Raji (cell line): ENCODE measurements around the gene ACSL3.

Source experiments
- POLR2A ChIP-seq: IDR thresholded peaks from 2 replicates; pipeline ENCODE4 v1.6.1; 2011; ENCODE audit warnings: low read depth, low read length, control low read depth; ENCODE audit not compliant: insufficient read depth

ACSL3 gene

DNA sequence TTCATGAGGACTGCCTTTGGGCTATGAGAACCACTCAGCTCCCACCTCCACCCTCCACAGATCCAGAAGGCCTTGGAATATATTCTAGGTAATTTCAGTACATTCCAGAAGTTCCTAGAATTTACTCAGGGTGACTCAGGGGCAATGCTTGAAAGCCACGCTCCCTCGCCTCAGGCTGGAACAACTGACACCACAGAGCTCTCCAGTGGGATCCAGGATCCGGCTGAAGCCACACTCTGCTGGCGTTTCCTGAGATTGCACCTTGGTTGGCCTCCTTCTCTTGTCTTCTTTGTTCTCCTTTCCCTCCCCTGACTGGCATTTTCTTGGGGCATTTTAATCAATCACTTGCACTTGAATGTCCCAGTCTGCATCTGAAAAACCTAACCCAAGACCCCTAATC, 98.5 kb downstream of the ACSL3 start:
- TF ChIP-seq POLR2A: no peak

DNA sequence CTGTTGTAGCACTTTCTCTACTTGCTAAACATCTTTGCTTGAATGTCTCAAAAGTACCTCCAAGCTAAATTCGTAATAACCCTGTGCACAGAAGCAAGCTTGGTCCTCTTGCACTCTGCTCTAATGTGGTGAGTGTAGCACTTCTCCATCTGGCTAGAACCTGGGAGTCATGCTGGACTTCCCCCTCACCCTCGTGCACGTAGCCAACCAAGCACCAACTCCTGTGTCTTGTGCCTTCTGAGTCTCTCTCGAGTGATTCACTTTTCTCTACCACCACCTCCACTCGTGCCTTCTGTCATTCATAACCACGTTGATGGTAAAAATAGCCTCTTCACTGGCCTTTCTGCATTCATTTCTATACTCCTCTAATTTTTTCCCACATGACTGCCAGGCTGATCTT, 99.3 kb downstream of the ACSL3 start:
- no peak for TF ChIP-seq POLR2A

DNA sequence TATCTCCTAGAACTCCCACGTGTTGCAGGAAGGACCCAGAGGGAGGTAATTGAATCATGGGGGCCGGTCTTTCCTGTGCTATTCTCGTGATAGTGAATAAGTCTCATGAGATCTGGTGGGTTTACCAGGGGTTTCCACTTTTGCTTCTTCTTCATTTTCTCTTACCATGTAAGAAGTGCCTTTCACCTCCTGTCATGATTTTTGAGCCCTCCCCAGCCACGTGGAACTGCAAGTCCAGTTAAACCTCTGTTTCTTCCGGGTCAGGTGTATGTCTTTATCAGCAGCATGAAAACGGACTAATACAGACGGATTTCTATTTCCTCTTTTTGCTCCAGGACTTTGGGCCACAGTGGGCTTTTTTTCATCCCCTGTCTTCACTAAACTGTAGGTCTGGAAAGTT, 102.8 kb downstream of the ACSL3 start:
- no peak for TF ChIP-seq POLR2A

DNA sequence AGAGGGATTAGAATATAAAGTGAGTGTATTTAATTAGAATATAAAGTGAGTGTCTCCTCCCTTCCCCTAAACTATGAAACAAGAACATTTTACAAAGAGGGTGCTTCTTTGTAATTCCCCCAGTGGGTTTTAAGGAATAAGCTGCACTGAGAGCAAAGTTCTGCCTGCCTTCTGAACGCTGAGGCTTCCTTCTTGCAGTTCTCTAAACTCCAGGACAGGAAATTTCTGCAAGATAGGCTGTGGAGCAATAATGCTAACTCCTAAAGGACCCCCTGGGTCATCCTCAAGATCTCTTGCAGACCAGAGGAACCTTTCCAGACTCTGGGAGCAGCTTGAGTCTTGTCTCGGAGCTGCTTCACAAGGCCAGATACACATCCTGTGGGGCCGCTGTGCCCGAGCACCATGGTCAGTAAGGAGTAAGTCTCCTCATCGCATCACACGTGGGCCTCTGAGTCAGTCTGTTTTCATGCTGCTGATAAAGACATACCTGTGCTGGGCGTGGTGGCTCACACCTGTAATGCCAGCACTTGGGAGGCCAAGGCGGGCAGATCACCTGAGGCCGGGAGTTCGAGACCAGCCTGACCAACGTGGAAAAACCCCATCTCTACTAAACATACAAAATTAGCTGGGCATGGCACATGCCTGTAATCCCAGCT, 103.7 kb downstream of the ACSL3 start:
- no peak for TF ChIP-seq POLR2A

DNA sequence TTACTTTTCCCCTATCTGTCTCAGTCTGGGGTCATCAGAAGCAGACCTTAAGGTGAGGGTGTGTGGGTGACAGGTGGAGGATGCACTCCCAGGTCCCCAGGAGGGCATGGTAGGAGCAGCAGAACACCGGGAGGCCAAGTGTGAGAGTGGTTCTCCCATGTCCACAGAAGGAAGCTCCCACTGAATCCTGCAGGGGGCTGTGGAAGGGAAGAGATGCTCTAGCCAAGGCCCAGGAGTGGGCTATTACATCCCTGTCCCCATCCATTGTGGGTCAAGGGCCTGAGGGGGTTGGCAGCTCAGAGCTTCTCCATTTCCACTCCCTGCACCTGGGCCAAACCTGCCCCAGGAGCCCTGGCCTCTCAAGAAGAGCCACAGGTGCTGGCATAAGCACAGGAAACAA, 104.7 kb downstream of the ACSL3 start:
- TF ChIP-seq POLR2A: no peak

DNA sequence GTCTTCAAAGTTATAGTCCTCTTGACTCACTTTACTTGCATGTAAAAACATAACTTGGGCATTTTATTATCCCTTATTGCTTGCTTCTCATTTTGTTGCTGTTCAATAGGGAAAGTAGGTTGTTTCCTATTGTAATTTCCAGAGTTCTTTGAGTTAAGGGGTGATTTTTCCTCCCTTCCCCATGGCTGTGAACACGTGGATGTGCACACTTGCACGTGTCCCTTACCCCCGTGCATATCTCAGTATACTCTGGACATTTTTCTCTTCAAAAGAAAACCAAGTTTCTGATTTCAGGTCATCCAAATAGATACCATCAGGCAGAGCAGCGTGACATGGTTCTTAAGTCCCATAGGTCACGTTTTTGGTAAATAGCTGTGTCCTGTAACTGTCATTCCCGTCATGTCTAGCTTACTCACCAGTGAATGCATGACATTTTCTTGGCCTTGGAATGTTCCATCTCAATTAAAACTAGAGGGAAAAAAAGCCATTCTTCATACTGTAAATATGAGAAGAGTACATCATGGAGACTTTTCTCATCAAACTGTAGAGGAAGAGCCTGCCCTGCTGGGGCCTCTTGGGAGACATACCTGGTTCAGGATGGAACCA, 107.8 kb downstream of the ACSL3 start:
- no peak for TF ChIP-seq POLR2A

DNA sequence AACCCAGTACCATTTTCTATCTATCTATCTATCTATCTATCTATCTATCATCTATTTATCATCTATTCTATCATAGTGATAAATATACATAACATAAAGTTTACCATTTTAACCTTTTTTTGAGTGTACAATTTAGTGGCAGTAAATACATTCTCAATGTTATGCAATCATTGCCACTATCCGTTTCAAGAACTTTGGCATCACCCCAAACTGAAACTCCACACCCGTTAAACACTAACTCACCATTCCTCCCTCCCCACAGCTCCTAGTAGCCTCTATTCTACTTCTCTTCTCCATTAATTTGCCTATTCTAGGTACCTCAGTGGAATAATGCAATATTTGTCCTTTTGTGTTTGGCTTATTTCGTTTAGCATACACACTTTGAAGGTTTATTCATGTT, 108.7 kb downstream of the ACSL3 start:
- no peak for TF ChIP-seq POLR2A

DNA sequence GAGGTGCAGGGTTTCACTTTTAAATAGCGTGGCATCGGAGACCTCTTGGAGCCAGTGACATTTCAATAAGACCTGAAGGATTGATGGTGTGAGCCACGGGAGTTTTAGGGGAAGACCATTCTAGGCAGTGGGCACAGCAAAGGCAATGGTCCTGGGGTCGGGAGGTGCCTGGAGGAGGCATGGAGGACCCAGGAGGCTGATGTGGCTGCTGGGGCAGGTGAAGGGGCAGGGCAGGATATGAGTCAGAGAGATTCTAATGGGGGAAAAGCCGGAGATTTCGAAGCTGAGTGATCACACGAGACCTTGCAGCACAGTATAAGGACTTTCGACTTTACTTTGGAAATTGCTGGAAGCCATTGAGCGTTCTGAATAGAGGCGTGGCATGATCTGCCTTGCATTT, 111.6 kb downstream of the ACSL3 start:
- no peak for TF ChIP-seq POLR2A

DNA sequence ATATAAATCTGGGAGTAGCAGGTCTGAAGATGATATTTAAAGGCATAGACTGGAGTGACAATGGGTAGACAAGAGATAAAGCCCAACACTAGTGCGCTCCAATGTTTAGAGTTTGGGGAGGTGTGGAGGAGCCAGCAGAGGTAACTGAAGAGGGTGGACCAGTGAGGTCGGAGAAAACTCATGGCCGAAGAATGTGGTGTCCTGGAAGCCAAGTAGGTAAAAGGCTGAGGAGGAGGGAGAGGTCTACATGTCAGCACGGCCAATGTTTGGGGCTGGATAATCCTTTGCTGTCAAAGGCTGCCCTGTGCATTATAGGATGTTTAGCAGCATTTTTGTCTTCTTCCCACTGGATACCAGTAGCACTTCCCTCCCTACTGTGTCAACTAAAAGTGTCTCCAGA, 112.4 kb downstream of the ACSL3 start:
- no peak for TF ChIP-seq POLR2A

DNA sequence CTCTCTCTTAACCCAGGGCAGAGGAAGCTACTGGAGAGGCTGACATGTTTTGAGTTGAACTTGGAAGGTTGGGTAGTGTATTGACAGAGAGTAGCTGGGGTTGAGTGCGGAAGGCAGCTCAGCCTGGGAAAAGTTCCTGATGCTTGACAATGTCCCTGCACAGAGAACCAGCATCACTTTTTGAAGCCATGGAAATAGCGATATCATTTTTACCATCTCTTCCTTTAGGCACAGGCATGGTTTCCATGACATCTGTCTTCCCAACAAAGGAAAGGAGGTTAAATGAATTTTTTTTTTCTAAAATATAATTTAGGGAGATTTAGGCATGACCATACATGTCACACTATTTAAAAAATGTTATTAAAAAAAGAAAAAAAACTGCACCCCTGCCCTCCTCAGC, 112.9 kb downstream of the ACSL3 start:
- no peak for TF ChIP-seq POLR2A

DNA sequence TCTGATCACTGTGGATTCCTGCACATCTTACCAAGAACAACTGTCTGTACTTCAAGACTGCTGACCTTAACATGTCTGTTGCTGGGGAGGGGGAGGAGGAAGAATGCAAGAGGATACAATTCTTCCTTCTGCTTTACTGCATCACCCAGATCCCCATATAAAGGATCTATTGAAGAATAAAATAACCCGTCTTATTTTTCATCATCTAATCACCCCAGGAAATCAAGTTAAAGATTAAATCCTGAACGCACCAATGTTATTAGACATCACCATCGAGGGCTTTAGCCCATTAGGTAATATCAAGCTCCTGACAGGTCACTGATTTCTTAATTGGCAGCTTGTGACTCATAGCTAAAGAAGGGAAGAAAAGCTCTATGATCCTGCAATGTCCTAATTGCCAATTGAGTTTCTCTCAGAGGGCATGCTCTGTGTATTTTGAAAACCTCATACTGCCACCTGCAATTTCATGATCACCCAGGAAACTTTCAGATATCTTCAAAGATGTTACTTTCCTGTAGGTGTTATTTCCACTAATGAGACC, 115.8 kb downstream of the ACSL3 start:
- no peak for TF ChIP-seq POLR2A

DNA sequence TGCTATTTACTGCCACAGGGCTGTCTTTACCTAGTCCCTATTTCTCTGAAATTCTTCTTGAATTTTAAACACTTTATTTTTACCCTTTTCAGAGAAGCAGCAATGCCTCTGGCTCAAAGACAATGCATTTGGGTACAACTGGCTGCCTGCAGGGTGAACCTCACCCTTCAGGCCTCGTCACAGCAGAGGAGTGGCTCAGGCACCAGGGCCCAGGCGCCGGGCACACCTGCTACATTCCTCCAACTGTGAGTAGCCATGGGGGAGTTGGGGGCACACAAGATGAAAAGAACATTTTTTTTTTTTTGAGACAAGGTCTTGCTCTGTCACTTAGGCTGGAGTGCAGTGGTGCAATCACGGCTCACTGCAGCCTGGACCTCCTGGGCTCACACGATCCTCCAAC, 116.3 kb downstream of the ACSL3 start:
- TF ChIP-seq POLR2A: no peak

DNA sequence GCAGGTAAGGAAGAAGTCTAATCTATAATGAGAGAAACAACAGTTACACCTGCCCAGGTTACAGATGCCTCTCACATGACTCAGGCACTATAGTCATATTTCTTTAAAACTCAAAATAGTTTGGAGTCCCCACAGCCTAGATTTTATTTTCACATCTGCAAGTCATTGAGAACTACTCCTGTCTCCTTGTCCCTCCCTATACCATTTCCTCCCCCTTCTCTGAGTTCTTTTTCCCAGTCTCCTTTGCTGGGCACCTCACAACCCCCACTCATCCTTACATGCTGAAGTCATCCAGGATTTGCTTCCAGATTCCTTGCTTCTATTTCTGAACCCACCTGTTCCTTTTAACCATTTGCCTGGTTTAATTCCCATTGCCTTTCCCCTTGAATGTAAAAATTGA, 118.0 kb downstream of the ACSL3 start:
- TF ChIP-seq POLR2A: no peak

DNA sequence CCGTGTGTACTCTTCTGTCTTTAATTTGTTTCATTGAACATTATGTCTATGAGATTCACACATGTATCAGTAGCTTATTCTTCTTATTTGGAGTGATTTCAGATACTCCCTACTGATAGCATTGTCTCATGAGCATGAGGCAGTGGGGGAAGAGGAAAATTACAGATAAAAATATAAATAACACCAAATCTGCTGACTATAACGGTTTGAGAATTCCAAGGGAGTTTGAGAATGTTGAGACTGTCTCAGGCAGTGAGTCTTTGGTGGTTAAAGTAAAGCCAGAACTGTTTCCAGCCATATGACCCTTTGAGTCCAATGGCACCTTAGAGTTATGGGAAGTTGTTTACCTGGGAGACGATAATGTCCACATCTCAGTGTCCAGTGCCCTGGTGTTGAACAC, 118.6 kb downstream of the ACSL3 start:
- TF ChIP-seq POLR2A: no peak

DNA sequence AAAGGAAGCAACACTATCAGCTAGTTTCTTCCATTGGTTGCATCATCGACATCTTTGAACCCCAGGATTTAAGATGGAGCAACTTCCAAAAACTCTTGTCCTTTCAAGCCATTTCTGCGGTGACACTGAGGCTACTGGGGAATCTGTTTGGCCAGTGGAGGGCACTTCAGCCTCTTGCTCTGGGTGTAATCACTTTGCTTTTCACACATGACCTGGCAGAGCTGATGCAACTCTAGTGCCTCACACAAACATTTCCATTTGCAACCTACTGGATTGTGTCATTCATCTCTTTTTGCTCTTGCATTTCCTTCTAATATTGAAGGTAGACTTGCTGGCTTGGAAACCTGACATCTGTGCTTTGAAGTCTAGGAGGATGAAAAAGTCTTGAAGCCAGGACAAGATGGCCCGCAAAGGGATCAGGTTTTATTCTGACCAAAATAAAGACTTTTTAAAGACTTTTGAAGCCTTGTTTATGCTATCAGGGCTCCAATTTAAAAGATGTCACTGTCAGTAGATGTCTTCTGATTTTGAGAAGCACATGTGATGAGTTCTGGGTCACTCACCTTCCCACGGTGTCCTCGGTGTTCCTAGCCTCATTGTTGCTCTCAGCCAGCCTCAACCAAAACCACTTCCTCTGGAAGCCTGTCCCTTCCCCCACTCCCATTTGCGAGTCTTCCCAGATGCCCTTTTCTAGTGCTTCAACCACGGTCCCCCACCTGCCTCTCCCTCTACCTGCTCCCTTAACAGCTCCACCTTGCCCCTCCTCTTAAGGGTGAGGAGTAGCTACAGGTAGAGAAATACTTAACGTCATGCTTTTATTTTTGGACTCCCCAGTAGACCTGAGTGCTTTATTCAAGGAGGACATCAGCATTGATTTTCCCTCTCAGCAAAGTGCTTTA, 121.4 kb downstream of the ACSL3 start:
- no peak for TF ChIP-seq POLR2A

DNA sequence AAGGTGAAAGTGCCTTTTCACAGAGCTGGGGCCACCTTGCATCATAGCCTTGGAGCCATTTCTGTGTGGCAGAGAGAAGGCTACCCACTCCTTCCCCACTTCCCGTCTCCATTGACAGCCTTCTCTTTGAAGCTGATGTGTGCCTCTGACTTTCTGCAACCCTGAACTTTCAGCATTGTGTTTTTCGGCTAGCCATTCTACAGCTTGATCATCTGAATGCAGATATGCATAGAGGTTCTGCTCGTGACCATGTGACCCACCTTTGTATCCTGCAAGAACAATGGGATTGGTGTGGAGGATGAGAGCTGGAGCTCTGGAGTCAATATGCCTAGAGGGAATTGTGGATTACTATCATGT, 122.1 kb downstream of the ACSL3 start:
- TF ChIP-seq POLR2A: no peak

DNA sequence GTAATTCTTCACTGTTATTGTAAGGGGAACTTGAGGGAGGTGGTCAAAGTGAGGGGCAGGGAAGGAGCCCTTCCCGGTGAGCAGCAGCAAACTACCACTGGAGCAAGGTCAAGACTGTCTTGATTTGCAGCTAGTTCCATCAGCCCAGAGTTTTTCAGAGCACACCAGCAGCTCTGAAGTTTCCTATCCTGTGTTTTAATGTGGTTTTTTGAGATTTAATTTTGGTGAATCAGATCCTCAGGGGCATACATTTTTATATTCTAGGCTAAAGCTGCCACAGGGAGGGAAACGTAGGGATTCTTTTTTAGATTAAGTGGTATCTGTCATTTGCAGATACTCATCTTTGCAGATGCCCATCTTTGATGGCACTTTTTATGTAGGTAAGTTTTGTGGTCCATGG, 124.1 kb downstream of the ACSL3 start:
- TF ChIP-seq POLR2A: no peak

DNA sequence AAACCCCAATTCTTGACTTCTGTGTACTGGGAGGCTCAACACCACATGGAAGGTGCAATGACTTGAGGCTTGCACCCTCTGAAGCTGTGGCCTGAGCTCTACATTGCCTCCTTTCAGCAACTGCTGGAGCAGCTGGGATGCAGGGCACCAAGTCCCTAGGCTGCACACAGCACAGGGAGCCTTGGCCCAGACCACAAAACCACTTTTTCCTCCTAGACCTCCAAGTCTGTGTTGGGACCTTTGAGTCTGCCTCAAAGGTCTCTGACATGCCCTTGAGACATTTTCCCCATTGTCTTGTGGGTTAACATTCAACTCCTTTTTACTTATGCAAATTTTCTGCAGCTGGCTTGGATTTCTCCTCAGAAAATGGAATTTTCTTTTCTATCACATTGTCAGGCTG, 128.6 kb downstream of the ACSL3 start:
- no peak for TF ChIP-seq POLR2A
